BLaER1 treated with 17β-estradiol and CSF1 and Interleukin-3, amounts not matched to agents 10 nM and 100 nM (cell line): ENCODE results near the gene NSMCE1.

ENCODE experiments used
- H3K27ac ChIP-seq, 11 experiments: shearing (Covaris generic); formaldehyde crosslinking; 2 replicates each; pipeline ENCODE4 v1.8.1; 2022
- H3K27me3 ChIP-seq, 11 experiments: shearing (Covaris generic); formaldehyde crosslinking; 2 replicates each; pipeline ENCODE4 v1.8.1; 2022
- H3K36me3 ChIP-seq, 11 experiments: shearing (Covaris generic); formaldehyde crosslinking; 2 replicates each; pipeline ENCODE4 v1.8.1; 2022
- H3K4me1 ChIP-seq, 10 experiments: shearing (Covaris generic); formaldehyde crosslinking; 2 replicates each; pipeline ENCODE4 v1.8.1; 2022
- H3K4me2 ChIP-seq, 11 experiments: shearing (Covaris generic); formaldehyde crosslinking; 2 replicates each; pipeline ENCODE4 v1.8.1; 2022
- H3K4me3 ChIP-seq, 10 experiments: shearing (Covaris generic); formaldehyde crosslinking; 2 replicates each; pipeline ENCODE4 v1.8.1; 2022
- H3K9ac ChIP-seq, 11 experiments: shearing (Covaris generic); formaldehyde crosslinking; 2 replicates each; pipeline ENCODE4 v1.8.1; 2022
- H3K9me3 ChIP-seq, 11 experiments: shearing (Covaris generic); formaldehyde crosslinking; replicated peaks in 1 of 11; 2 replicates each; pipeline ENCODE4 v1.8.1; 2022
- H4K20me1 ChIP-seq, 11 experiments: shearing (Covaris generic); formaldehyde crosslinking; 2 replicates each; pipeline ENCODE4 v1.8.1; 2022
- Cebpa-rat ChIP-seq, 11 experiments: shearing (Covaris generic); IDR thresholded peaks; 2 replicates each; pipeline ENCODE4 v1.8.1; 2022

The NSMCE1 gene

GRCh38 chr16:27225536-27226360 is 42.8 kb downstream of the NSMCE1 start:
- peaks cover 62 to 100% (median 92%) of the 10 kb centered on the region in 10 experiments for H3K4me1 ChIP-seq
- H3K4me3 ChIP-seq: no peak overlapping the region
- no peak for TF ChIP-seq Cebpa-rat (IDR thresholded peaks at IDR 0.05)
- no peaks in the 10 kb centered on the region for H3K9me3 ChIP-seq
- H4K20me1 ChIP-seq: peaks cover 0 to 51% (median 0%) of the 10 kb centered on the region in 11 experiments; a peak in 4 of 22 replicates
- peak overlapping the region in 4 of 11 experiments; percentile 20 to 54 (median 44); a peak in 5 of 22 replicates for H3K9ac ChIP-seq
- H3K27me3 ChIP-seq: peaks cover 0 to 13% (median 0%) of the 10 kb centered on the region in 11 experiments; a peak in 3 of 22 replicates
- peak overlapping the region; percentile 2 to 94 (median 79); a peak in 21 of 22 replicates for H3K4me2 ChIP-seq
- H3K27ac ChIP-seq: peak overlapping the region in 4 of 11 experiments; percentile 13 to 83 (median 57); a peak in 6 of 22 replicates
- H3K36me3 ChIP-seq: peaks cover 0 to 19% (median 6%) of the 10 kb centered on the region in 11 experiments; a peak in 7 of 22 replicates

- peak overlapping the region in 4 of 11 experiments; percentile 16 to 45 (median 26); a peak in 4 of 22 replicates for H3K9ac ChIP-seq
- peaks cover 53 to 100% (median 88%) of the 10 kb centered on the region in 10 experiments for H3K4me1 ChIP-seq
- H3K9me3 ChIP-seq: no peaks in the 10 kb centered on the region
- TF ChIP-seq Cebpa-rat (IDR thresholded peaks at IDR 0.05): no peak
- H3K27ac ChIP-seq: peak overlapping the region in 4 of 11 experiments; percentile 40 to 83 (median 64); a peak in 7 of 22 replicates
- H3K36me3 ChIP-seq: peaks cover 0 to 22% (median 6%) of the 10 kb centered on the region in 11 experiments; a peak in 8 of 22 replicates
- H3K27me3 ChIP-seq: peaks cover 0 to 13% (median 0%) of the 10 kb centered on the region in 11 experiments; a peak in 3 of 22 replicates
- H4K20me1 ChIP-seq: peaks cover 0 to 45% (median 0%) of the 10 kb centered on the region in 11 experiments; a peak in 4 of 22 replicates
- H3K4me3 ChIP-seq: no peak overlapping the region
- H3K4me2 ChIP-seq: peak overlapping the region in 8 of 11 experiments; percentile 73 to 94 (median 91); a peak in 15 of 22 replicates
Observed at GRCh38 chr16:27224741-27225300, 43.8 kb downstream of the NSMCE1 start.

DNA sequence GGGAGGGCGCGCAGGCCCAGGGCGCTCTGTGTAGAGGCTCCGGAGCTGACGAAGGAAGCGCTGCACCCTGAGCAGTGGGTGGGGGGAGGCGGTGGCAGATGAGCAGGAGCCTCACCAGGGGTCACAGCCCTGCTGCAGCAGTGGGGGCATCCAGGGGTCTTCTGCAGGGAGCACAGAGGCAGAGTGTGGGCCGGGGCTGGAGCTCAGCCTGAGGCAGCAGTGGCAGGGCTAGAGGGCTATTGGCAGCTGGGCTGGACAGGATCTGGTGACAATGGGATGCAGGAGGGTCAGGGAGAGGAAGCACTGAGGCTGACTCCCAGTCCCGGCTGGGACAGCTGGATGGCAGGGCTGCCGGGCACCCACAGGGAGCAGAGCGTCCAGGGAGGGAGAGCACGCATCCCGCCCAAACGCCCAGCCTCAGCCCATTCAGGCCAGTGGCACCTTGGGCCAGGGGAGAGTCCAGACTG is 44.3 kb downstream of the NSMCE1 start:
- Histone ChIP-seq H4K20me1 (peaks cover 0 to 44% (median 0%) of the 10 kb centered on the region in 11 experiments; a peak in 4 of 22 replicates), H3K4me2 (peak overlapping the region in 6 of 11 experiments; percentile 11 to 94 (median 82); a peak in 7 of 22 replicates), H3K27ac (peak overlapping the region in 4 of 11 experiments; percentile 40 to 83 (median 64); a peak in 6 of 22 replicates), H3K4me1 (peaks cover 48 to 100% (median 88%) of the 10 kb centered on the region in 10 experiments), H3K4me3 (no peak overlapping the region), H3K9me3 (no peaks in the 10 kb centered on the region), H3K27me3 (peaks cover 0 to 13% (median 0%) of the 10 kb centered on the region in 11 experiments; a peak in 3 of 22 replicates), H3K9ac (peak overlapping the region in 1 of 11 experiments; percentile 31; a peak in 2 of 22 replicates), H3K36me3 (peaks cover 0 to 26% (median 6%) of the 10 kb centered on the region in 11 experiments; a peak in 9 of 22 replicates)
- no peak for TF ChIP-seq Cebpa-rat (IDR thresholded peaks at IDR 0.05)

GRCh38 chr16:27223701-27224100 is 44.9 kb downstream of the NSMCE1 start:
- Histone ChIP-seq H3K9ac (0 out of 22 replicates have a peak overlapping the region, but pooled peaks of 2 of the 11 experiments have one; percentile 8 to 29), H3K4me1 (peaks cover 42 to 100% (median 88%) of the 10 kb centered on the region in 10 experiments), H3K9me3 (no peaks in the 10 kb centered on the region), H3K27ac (peak overlapping the region in 3 of 11 experiments; percentile 55 to 83 (median 64); a peak in 6 of 22 replicates), H3K36me3 (peaks cover 0 to 26% (median 8%) of the 10 kb centered on the region in 11 experiments; a peak in 9 of 22 replicates), H3K4me2 (peak overlapping the region in 9 of 11 experiments; percentile 57 to 94 (median 69); a peak in 15 of 22 replicates), H3K27me3 (peaks cover 0 to 13% (median 0%) of the 10 kb centered on the region in 11 experiments; a peak in 3 of 22 replicates), H3K4me3 (no peak overlapping the region), H4K20me1 (peaks cover 0 to 44% (median 0%) of the 10 kb centered on the region in 11 experiments; a peak in 4 of 22 replicates)
- TF ChIP-seq Cebpa-rat (IDR thresholded peaks at IDR 0.05): no peak

DNA sequence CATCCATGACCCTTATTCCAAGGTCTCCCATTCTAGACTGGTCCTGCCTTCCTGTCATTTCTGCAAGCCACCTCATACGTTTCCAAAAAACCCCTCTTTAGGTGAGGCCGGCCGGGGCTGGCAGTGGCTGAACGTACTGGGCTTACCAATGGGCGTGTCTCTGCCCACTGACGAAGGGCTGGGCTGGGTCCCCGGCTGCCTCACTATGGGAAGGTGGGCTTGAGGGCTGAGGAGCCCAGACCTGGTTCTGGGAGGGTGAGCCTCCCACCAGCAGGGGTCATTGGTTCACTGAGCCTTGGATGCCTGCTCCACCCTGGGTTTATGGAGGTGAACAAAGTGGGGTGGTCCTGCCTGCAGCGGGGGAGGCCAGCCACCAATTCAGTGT is 45.4 kb downstream of the NSMCE1 start:
- TF ChIP-seq Cebpa-rat (IDR thresholded peaks at IDR 0.05): no peak
- Histone ChIP-seq H4K20me1 (peaks cover 0 to 44% (median 0%) of the 10 kb centered on the region in 11 experiments; a peak in 4 of 22 replicates), H3K36me3 (peaks cover 0 to 27% (median 8%) of the 10 kb centered on the region in 11 experiments; a peak in 9 of 22 replicates), H3K4me1 (peaks cover 39 to 100% (median 89%) of the 10 kb centered on the region in 10 experiments), H3K9me3 (no peaks in the 10 kb centered on the region), H3K4me2 (peak overlapping the region in 10 of 11 experiments; percentile 27 to 94 (median 68); a peak in 18 of 22 replicates), H3K27ac (peak overlapping the region in 6 of 11 experiments; percentile 10 to 83 (median 54); a peak in 8 of 22 replicates), H3K4me3 (no peak overlapping the region), H3K27me3 (peaks cover 0 to 13% (median 0%) of the 10 kb centered on the region in 11 experiments; a peak in 3 of 22 replicates), H3K9ac (peak overlapping the region in 4 of 11 experiments; percentile 8 to 40 (median 26); a peak in 3 of 22 replicates)

DNA sequence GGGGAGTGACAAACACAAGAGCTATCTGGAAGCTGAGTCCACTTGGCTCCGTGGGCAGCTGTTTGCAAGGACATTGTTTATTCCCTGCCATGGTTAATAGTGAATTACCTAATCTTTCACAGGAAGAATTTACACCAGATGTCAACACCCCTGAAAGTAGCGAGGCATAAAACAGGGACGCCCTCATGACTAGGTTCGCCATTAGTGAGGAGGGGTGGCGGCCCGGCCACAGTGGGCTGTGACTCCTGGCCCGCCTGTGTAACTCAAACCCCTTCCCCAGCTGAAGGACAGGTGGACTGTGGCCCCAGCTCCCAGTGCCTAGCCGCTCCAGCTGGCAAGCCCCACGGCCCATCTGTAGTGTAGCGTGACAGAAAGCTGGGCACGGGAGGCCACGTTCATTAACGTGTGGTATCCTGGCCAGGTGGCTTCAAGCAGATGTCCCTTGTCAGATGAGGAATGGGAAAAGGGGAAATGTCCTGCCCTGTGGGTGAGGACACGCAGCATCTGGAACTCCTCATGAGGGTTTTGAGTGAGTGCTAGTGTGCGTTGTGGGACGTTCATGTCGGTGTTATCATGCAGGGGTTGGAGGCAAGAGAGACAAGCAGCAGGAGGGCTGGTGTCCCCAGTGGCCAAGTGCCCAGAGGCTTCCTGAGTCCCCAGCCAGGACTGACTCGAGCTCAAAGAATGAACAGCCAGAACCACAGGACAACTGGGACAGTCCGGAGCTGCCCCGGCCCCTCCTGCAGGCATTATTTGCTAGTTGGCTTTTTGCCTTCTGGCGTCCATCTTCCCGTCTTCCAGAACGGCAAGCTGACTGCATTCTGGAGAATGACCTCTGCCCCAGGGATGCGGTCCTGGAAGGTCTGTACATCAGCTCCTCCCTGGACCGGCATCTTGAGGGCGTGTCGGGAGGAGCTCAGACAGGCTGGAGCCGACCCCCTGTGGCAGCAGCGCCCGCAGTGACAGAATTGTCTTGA is 46.0 kb downstream of the NSMCE1 start:
- no peak for TF ChIP-seq Cebpa-rat (IDR thresholded peaks at IDR 0.05)
- H3K36me3 ChIP-seq: peaks cover 0 to 34% (median 9%) of the 10 kb centered on the region in 11 experiments; a peak in 9 of 22 replicates
- no peak overlapping the region for H3K4me3 ChIP-seq

More for the DNA sequence above, 46.0 kb downstream of the NSMCE1 start:
- H3K27me3 ChIP-seq: peaks cover 0 to 13% (median 0%) of the 10 kb centered on the region in 11 experiments; a peak in 3 of 22 replicates
- peak overlapping the region in 4 of 11 experiments; percentile 8 to 42 (median 30); a peak in 7 of 22 replicates for H3K9ac ChIP-seq
- no peaks in the 10 kb centered on the region for H3K9me3 ChIP-seq
- H3K27ac ChIP-seq: peak overlapping the region in 7 of 11 experiments; percentile 7 to 83 (median 52); a peak in 11 of 22 replicates
- H4K20me1 ChIP-seq: peaks cover 0 to 43% (median 0%) of the 10 kb centered on the region in 11 experiments; a peak in 4 of 22 replicates
- peaks cover 32 to 95% (median 85%) of the 10 kb centered on the region in 10 experiments for H3K4me1 ChIP-seq
- peak overlapping the region; percentile 27 to 94 (median 68) for H3K4me2 ChIP-seq
